ENCODE measurements around the gene ZNF148. TPM values are rescaled to one million over a fixed set of nuclear protein-coding genes. Genes with fewer than 3 reads are reported as not detected.

Gene ZNF148
- total RNA-seq, 2 donors from 2014 or later, result 35.4 to 50.1 TPM

DNA sequence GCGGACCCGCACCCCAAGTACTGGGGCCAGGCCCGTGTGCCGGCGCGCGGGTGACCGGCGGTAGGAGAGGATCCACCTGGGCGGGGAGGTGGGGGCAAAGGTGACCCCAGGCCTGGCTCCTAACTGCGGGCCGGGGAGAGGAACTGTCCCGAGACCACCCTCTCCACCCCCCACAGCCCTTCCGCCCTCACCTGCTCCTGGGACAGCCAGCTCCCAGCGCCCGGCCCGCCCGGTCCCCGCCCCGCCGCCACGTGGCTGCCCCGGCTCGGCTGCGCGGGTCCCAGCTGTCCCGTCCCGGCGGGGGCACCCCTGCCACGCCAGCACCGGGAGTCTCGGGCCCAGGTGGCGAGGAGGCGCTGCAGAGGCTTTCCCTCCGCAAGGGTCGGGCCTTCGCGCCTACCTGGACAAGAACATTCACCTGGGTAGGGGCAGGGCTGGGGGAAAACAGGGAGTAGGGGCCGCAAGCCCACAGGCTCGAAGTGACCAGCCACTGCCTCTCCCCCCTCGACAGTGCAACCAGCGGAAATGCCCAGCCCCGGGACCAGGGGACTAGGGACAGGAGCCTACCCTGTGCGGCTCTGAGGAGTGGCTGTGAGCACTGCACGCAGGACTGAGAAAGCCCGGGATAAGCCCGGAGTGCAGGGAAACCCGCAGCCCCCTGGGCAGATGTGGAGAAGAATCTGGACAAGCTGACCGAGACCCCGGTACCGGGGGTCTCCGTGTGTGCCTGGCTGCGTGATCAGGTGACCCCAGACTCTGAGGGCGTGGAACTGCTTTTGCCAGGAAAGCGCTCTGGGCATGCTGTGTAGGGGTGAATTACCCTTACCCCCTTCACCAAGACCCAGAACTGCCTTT lies 162.4 kb downstream of the ZNF148 start, which contains the start of gene SLC12A8:
TSS of gene SLC12A8 (minus strand) at position 240 of the 855 bp plus-strand sequence. CDS start 1,399 bp downstream, outside the sequence.
- no peak within 1 kb of the TSS for H3K27ac ChIP-seq
- H3K4me3 ChIP-seq, result peak within 1 kb of the TSS; percentile 53
- peaks cover 10% of the 10 kb centered on the region for H3K27me3 ChIP-seq
- no peaks in the 10 kb centered on the region for H3K9me3 ChIP-seq
- peak; percentile 66 for DNase-seq
- peak within 1 kb of the TSS; percentile 57 to 61 for H3K9ac ChIP-seq (ENCODE audit: low read depth in 2 of 2, low read length in 2 of 2)
- TF ChIP-seq, protein P1, sequence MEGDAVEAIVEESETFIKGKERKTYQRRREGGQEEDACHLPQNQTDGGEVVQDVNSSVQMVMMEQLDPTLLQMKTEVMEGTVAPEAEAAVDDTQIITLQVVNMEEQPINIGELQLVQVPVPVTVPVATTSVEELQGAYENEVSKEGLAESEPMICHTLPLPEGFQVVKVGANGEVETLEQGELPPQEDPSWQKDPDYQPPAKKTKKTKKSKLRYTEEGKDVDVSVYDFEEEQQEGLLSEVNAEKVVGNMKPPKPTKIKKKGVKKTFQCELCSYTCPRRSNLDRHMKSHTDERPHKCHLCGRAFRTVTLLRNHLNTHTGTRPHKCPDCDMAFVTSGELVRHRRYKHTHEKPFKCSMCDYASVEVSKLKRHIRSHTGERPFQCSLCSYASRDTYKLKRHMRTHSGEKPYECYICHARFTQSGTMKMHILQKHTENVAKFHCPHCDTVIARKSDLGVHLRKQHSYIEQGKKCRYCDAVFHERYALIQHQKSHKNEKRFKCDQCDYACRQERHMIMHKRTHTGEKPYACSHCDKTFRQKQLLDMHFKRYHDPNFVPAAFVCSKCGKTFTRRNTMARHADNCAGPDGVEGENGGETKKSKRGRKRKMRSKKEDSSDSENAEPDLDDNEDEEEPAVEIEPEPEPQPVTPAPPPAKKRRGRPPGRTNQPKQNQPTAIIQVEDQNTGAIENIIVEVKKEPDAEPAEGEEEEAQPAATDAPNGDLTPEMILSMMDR (IDR thresholded peaks at IDR 0.05), result no peak
- peaks cover 5% of the 10 kb centered on the region for H3K4me1 ChIP-seq
- no peaks in the 10 kb centered on the region for H3K36me3 ChIP-seq
- intact Hi-C loops (cut with DNase I), result no loop called here

DNA sequence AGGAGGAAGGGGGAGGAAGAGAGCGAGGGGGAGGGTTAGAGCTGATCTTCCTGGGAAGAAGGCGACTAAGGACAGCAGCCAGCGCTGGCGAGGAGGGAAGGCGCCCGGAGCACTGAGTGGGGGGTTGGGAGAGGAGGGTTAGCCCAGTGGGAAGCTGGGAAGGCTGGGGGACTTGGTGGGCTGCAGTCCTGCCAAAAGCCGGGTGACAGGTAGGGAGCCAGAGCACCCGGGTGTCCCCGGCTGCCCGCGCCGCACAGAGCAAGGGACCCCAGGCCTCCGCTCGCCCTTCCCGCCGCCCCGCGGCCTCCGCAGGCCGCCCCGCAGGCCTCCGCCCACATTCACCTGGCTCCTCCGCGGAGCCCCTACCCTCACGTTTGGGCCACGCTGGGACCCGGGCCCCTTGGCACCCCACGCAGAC lies 163.0 kb downstream of the ZNF148 start:
- intact Hi-C loops (cut with DNase I), result no loop called here
- H3K27ac ChIP-seq, result no peak overlapping the region
- no peaks in the 10 kb centered on the region for H3K9me3 ChIP-seq
- peaks cover 10% of the 10 kb centered on the region for H3K27me3 ChIP-seq
- H3K9ac ChIP-seq (ENCODE audit: low read depth in 2 of 2, low read length in 2 of 2), result peak overlapping the region; percentile 57 to 61
- H3K36me3 ChIP-seq, result no peaks in the 10 kb centered on the region
- peaks cover 5% of the 10 kb centered on the region for H3K4me1 ChIP-seq
- H3K4me3 ChIP-seq, result peak overlapping the region; percentile 53
- TF ChIP-seq, protein P1 (IDR thresholded peaks at IDR 0.05), result no peak
- DNase-seq, result peak; percentile 34

DNA sequence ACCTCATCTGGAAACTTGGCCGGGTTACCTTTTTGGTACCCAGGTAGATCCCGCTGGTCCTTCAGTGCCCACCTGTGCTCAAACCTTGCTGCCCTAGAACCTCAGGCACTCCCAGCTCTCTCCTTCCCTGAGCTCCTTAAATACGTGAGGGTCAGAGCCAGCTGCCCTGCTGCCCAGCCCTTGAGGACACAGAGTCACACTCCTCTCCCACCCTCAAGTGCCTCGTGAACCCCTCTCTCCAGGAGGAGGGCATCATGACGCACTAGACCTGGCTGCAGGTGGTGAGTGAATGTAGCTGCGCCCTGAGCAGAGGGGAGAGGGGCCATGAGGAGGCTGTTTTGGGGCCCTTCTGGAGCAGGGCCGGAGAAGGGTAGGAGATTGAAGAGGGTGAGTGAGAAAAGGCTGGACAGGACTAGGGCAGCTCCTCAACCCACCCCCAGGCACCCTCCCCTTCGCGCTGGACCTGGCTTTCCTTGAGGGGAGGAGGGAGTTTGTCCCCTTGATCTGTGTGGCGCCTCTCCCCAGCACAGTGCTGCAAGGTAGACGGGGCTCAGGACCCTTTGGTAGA lies 163.5 kb downstream of the ZNF148 start:
- H3K27me3 ChIP-seq, result peaks cover 10% of the 10 kb centered on the region
- H3K9me3 ChIP-seq, result no peaks in the 10 kb centered on the region
- TF ChIP-seq, protein P1 (IDR thresholded peaks at IDR 0.05), result no peak
- peaks cover 5% of the 10 kb centered on the region for H3K4me1 ChIP-seq
- peak overlapping the region; percentile 53 for H3K4me3 ChIP-seq
- H3K27ac ChIP-seq, result no peak overlapping the region
- H3K36me3 ChIP-seq, result no peaks in the 10 kb centered on the region
- intact Hi-C loops (cut with DNase I), result no loop called here
- no peak for DNase-seq
- peak overlapping the region; percentile 57 to 61 for H3K9ac ChIP-seq (ENCODE audit: low read depth in 2 of 2, low read length in 2 of 2)

GRCh38 chr3:125207949-125208568 lies 167.1 kb downstream of the ZNF148 start:
- H3K4me3 ChIP-seq, result no peak overlapping the region
- H3K9me3 ChIP-seq, result no peaks in the 10 kb centered on the region
- H3K9ac ChIP-seq (ENCODE audit: low read depth in 2 of 2, low read length in 2 of 2), result no peak overlapping the region
- peaks cover 5% of the 10 kb centered on the region for H3K4me1 ChIP-seq
- TF ChIP-seq, protein P1 (IDR thresholded peaks at IDR 0.05), result no peak
- intact Hi-C loops (cut with DNase I), result no loop called here
- peaks cover 9% of the 10 kb centered on the region for H3K27me3 ChIP-seq
- H3K27ac ChIP-seq, result peak overlapping the region; percentile 16
- DNase-seq, result no peak
- H3K36me3 ChIP-seq, result no peaks in the 10 kb centered on the region

DNA sequence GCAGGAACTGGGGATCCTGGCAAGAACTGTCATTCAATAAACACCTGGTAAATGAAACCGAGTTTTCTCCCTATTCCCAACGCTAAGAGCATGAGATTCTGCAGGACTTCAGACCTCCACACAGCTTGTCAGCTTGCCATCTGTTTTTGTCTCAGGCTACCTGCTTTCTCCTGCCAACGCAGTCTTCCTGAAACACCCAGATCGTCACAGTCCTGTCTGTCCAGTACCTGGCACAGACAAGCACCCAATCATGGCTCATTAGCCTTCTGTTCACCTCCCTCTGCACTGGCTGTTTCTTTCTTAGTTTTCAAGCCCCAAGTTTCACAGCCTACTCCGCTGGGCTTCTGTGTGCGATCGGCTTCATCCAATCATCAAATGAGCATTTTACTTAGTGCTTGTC lies 167.6 kb downstream of the ZNF148 start:
- Histone ChIP-seq H3K4me3 (no peak overlapping the region), H3K36me3 (no peaks in the 10 kb centered on the region), H3K27me3 (peaks cover 4% of the 10 kb centered on the region), H3K9me3 (no peaks in the 10 kb centered on the region), H3K4me1 (no peaks in the 10 kb centered on the region), H3K27ac (peak overlapping the region; percentile 18), H3K9ac (ENCODE audit: low read depth in 2 of 2, low read length in 2 of 2) (no peak overlapping the region)
- DNase-seq, result no peak
- TF ChIP-seq, protein P1 (IDR thresholded peaks at IDR 0.05), result no peak
- intact Hi-C loops (cut with DNase I), result no loop called here
